ACC112 (cell line): ENCODE data around the gene EXOC2.

Experiments
- H2AFZ ChIP-seq: fragments of 200-600 bp; sonication (generic); one replicate; pipeline ENCODE4 v1.6.0; 2017; ENCODE audit warnings: antibody characterized with exemption, low read length; ENCODE audit not compliant: unreplicated experiment
- H3K27ac ChIP-seq: fragments of 200-600 bp; sonication (generic); 2 replicates; pipeline ENCODE4 v1.5.1; 2014; ENCODE audit warnings: low read depth, mild to moderate bottlenecking, antibody characterized with exemption, low read length, moderate library complexity
- H3K27me3 ChIP-seq: fragments of 200-600 bp; sonication (generic); 2 replicates; pipeline ENCODE4 v1.6.1; 2014; ENCODE audit warnings: mild to moderate bottlenecking, antibody characterized with exemption, low read length, moderate library complexity, mixed read lengths; ENCODE audit not compliant: insufficient read depth
- H3K36me3 ChIP-seq: fragments of 200-600 bp; sonication (generic); 2 replicates; pipeline ENCODE4 v1.6.1; 2016; ENCODE audit warnings: mild to moderate bottlenecking, antibody characterized with exemption, low read length, moderate library complexity, mixed read lengths; ENCODE audit not compliant: insufficient read depth
- H3K4me1 ChIP-seq: fragments of 200-600 bp; sonication (generic); one replicate; pipeline ENCODE4 v1.6.1; 2016; ENCODE audit warnings: low read length, mixed read lengths; ENCODE audit not compliant: insufficient read depth, unreplicated experiment, control insufficient read depth
- H3K4me3 ChIP-seq: fragments of 200-600 bp; sonication (generic); 2 replicates; pipeline ENCODE4 v1.5.1; 2014; ENCODE audit warnings: mild to moderate bottlenecking, low read depth, low read length
- H3K79me2 ChIP-seq: fragments of 200-600 bp; sonication (generic); one replicate; pipeline ENCODE4 v1.6.0; 2016; ENCODE audit warnings: low read length; ENCODE audit not compliant: control insufficient read depth, unreplicated experiment, insufficient read depth

Gene EXOC2

GRCh38 chr6:709471-710056 lies 16.6 kb upstream of the EXOC2 start:
- peaks cover 16% of the 10 kb centered on the region for H3K4me1 ChIP-seq
- H3K36me3 ChIP-seq: no peaks in the 10 kb centered on the region
- H3K4me3 ChIP-seq: no peak overlapping the region
- H3K27me3 ChIP-seq: no peaks in the 10 kb centered on the region
- no peak overlapping the region for H3K27ac ChIP-seq
- H3K79me2 ChIP-seq: no peaks in the 10 kb centered on the region
- H2AFZ ChIP-seq: no peak overlapping the region

GRCh38 chr6:708237-708598 lies 15.3 kb upstream of the EXOC2 start:
- Histone ChIP-seq H3K27me3 (no peaks in the 10 kb centered on the region), H2AFZ (no peak overlapping the region), H3K79me2 (no peaks in the 10 kb centered on the region), H3K27ac (no peak overlapping the region), H3K4me1 (peaks cover 16% of the 10 kb centered on the region), H3K36me3 (no peaks in the 10 kb centered on the region), H3K4me3 (no peak overlapping the region)

GRCh38 chr6:707576-708236 lies 14.8 kb upstream of the EXOC2 start:
- Histone ChIP-seq H3K4me1 (peaks cover 16% of the 10 kb centered on the region), H3K27ac (no peak overlapping the region), H3K79me2 (no peaks in the 10 kb centered on the region), H3K27me3 (no peaks in the 10 kb centered on the region), H3K36me3 (no peaks in the 10 kb centered on the region), H3K4me3 (no peak overlapping the region), H2AFZ (no peak overlapping the region)

- Histone ChIP-seq H3K4me3 (no peak overlapping the region), H3K27ac (no peak overlapping the region), H3K36me3 (no peaks in the 10 kb centered on the region), H3K4me1 (peaks cover 14% of the 10 kb centered on the region), H2AFZ (no peak overlapping the region), H3K79me2 (no peaks in the 10 kb centered on the region), H3K27me3 (no peaks in the 10 kb centered on the region)
These were observed 14.0 kb upstream of the EXOC2 start for GRCh38 chr6:706819-707381.

GRCh38 chr6:706146-706545 lies 13.2 kb upstream of the EXOC2 start:
- H3K4me3 ChIP-seq: no peak overlapping the region
- no peaks in the 10 kb centered on the region for H3K79me2 ChIP-seq
- H3K36me3 ChIP-seq: no peaks in the 10 kb centered on the region
- H3K27me3 ChIP-seq: no peaks in the 10 kb centered on the region
- peaks cover 11% of the 10 kb centered on the region for H3K4me1 ChIP-seq
- H3K27ac ChIP-seq: no peak overlapping the region
- H2AFZ ChIP-seq: no peak overlapping the region

- H3K79me2 ChIP-seq: no peaks in the 10 kb centered on the region
- H3K4me1 ChIP-seq: peaks cover 7% of the 10 kb centered on the region
- H3K27ac ChIP-seq: no peak overlapping the region
- H3K27me3 ChIP-seq: no peaks in the 10 kb centered on the region
- H3K36me3 ChIP-seq: no peaks in the 10 kb centered on the region
- H2AFZ ChIP-seq: no peak overlapping the region
- no peak overlapping the region for H3K4me3 ChIP-seq
These were observed 12.1 kb upstream of the EXOC2 start for GRCh38 chr6:705047-705446.

GRCh38 chr6:704046-704445 lies 11.1 kb upstream of the EXOC2 start:
- H2AFZ ChIP-seq: no peak overlapping the region
- H3K4me1 ChIP-seq: peaks cover 7% of the 10 kb centered on the region
- no peaks in the 10 kb centered on the region for H3K27me3 ChIP-seq
- no peak overlapping the region for H3K27ac ChIP-seq
- no peak overlapping the region for H3K4me3 ChIP-seq
- H3K79me2 ChIP-seq: no peaks in the 10 kb centered on the region
- no peaks in the 10 kb centered on the region for H3K36me3 ChIP-seq

- H2AFZ ChIP-seq: no peak overlapping the region
- no peaks in the 10 kb centered on the region for H3K36me3 ChIP-seq
- H3K4me3 ChIP-seq: no peak overlapping the region
- no peak overlapping the region for H3K27ac ChIP-seq
- no peaks in the 10 kb centered on the region for H3K79me2 ChIP-seq
- H3K27me3 ChIP-seq: no peaks in the 10 kb centered on the region
- peaks cover 7% of the 10 kb centered on the region for H3K4me1 ChIP-seq
These were observed 10.6 kb upstream of the EXOC2 start for GRCh38 chr6:703552-703951.

GRCh38 chr6:701700-702479 lies 9.0 kb upstream of the EXOC2 start:
- Histone ChIP-seq H2AFZ (no peak overlapping the region), H3K4me3 (no peak overlapping the region)

GRCh38 chr6:701215-701614 lies 8.3 kb upstream of the EXOC2 start:
- Histone ChIP-seq H3K27me3 (no peaks in the 10 kb centered on the region), H2AFZ (no peak overlapping the region), H3K4me1 (peaks cover 2% of the 10 kb centered on the region), H3K79me2 (no peaks in the 10 kb centered on the region), H3K4me3 (no peak overlapping the region), H3K27ac (no peak overlapping the region), H3K36me3 (no peaks in the 10 kb centered on the region)

More at GRCh38 chr6:701700-702479, 9.0 kb upstream of the EXOC2 start:
- no peaks in the 10 kb centered on the region for H3K79me2 ChIP-seq
- H3K27me3 ChIP-seq: no peaks in the 10 kb centered on the region
- no peaks in the 10 kb centered on the region for H3K36me3 ChIP-seq
- no peak overlapping the region for H3K27ac ChIP-seq
- H3K4me1 ChIP-seq: peaks cover 7% of the 10 kb centered on the region
